ENCODE results near the gene CDH13.

GRCh38 chr16:83010776-83011720, 384.3 kb downstream of the CDH13 start:
- TF ChIP-seq CTCF (IDR thresholded peaks at IDR 0.05; ENCODE audit: low read depth, low read length, poor library complexity, severe bottlenecking) (no peak), EZH2phosphoT487 (IDR thresholded peaks at IDR 0.05; ENCODE audit: borderline replicate concordance, low read length) (no peak)

Measured in DOHH2 (cell line).